Measurements from ENCODE around the gene PTPRF. TPM values are rescaled to one million over a fixed set of nuclear protein-coding genes. Genes with fewer than 3 reads are reported as not detected.
A peak's percentile ranks its signal among the peaks of the same experiment; 100 is the strongest.

Gene PTPRF
- total and polyA plus RNA-seq, 4 donors, result 40.0 to 160 (median 92.1) TPM

- peak; percentile 96 for TF ChIP-seq CTCF (IDR thresholded peaks at IDR 0.05; ENCODE audit: control extremely low read depth, extremely low read depth)
- peaks cover 0 to 17% (median 0%) of the 10 kb centered on the region in 5 donors for H3K4me1 ChIP-seq (ENCODE audit: control insufficient read depth in 5 of 5, insufficient read depth in 5 of 5, low read length in 5 of 5)
- no peak overlapping the region for H3K27ac ChIP-seq (ENCODE audit: low read depth in 1 of 2, low read length in 1 of 2)
- H3K27me3 ChIP-seq (ENCODE audit: control insufficient read depth in 3 of 3, insufficient read depth in 3 of 3, low read length in 2 of 3), result no peaks in the 10 kb centered on the region
- no peaks in the 10 kb centered on the region for H3K9me3 ChIP-seq (ENCODE audit: control insufficient read depth in 4 of 4, insufficient read depth in 3 of 4, low read length in 3 of 4)
- H3K36me3 ChIP-seq (ENCODE audit: control insufficient read depth in 4 of 4, insufficient read depth in 4 of 4, low read length in 4 of 4), result no peaks in the 10 kb centered on the region
- 18 to 43% methylated on average over 11 of the region's 11 CpGs for WGBS, 2 donors
- H3K4me3 ChIP-seq, result no peak overlapping the region
- no peak overlapping the region for H3K9ac ChIP-seq (ENCODE audit: insufficient read depth in 1 of 2, low read length in 2 of 2)
- DNase-seq (peak; percentile 82 to 86 (median 85)), ATAC-seq (ENCODE audit: insufficient read depth, low FRiP score) (peak; percentile 44)
Observed at GRCh38 chr1:43529206-43529731, 1.4 kb upstream of the PTPRF start.

- H3K9ac ChIP-seq (ENCODE audit: insufficient read depth in 1 of 2, low read length in 2 of 2), result peak overlapping the region in 1 of 2 donors; percentile 49
- H3K9me3 ChIP-seq (ENCODE audit: control insufficient read depth in 4 of 4, insufficient read depth in 3 of 4, low read length in 3 of 4), result no peaks in the 10 kb centered on the region
- peak overlapping the region in 1 of 2 donors; percentile 54 for H3K27ac ChIP-seq (ENCODE audit: low read depth in 1 of 2, low read length in 1 of 2)
- WGBS, 2 donors, result 1% methylated on average over 51 to 100 of the region's 102 CpGs
- peak overlapping the region; percentile 54 for H3K4me3 ChIP-seq
- peaks cover 0 to 23% (median 0%) of the 10 kb centered on the region in 5 donors for H3K4me1 ChIP-seq (ENCODE audit: control insufficient read depth in 5 of 5, insufficient read depth in 5 of 5, low read length in 5 of 5)
- H3K27me3 ChIP-seq (ENCODE audit: control insufficient read depth in 3 of 3, insufficient read depth in 3 of 3, low read length in 2 of 3), result no peaks in the 10 kb centered on the region
- DNase-seq (peak; percentile 29 to 60 (median 54)), ATAC-seq (ENCODE audit: insufficient read depth, low FRiP score) (peak; percentile 40)
- no peaks in the 10 kb centered on the region for H3K36me3 ChIP-seq (ENCODE audit: control insufficient read depth in 4 of 4, insufficient read depth in 4 of 4, low read length in 4 of 4)
- no peak for TF ChIP-seq CTCF (IDR thresholded peaks at IDR 0.05; ENCODE audit: control extremely low read depth, extremely low read depth)
Observed at GRCh38 chr1:43531107-43531905, 623 bp downstream of the PTPRF start.

GRCh38 chr1:43531906-43532584 lies 1.4 kb downstream of the PTPRF start:
- Histone ChIP-seq H3K9ac (ENCODE audit: insufficient read depth in 1 of 2, low read length in 2 of 2) (peak overlapping the region in 1 of 2 donors; percentile 49), H3K4me1 (ENCODE audit: control insufficient read depth in 5 of 5, insufficient read depth in 5 of 5, low read length in 5 of 5) (peaks cover 0 to 29% (median 4%) of the 10 kb centered on the region in 5 donors)

More at GRCh38 chr1:43531906-43532584, 1.4 kb downstream of the PTPRF start:
- Histone ChIP-seq H3K9me3 (ENCODE audit: control insufficient read depth in 4 of 4, insufficient read depth in 3 of 4, low read length in 3 of 4) (no peaks in the 10 kb centered on the region), H3K27ac (ENCODE audit: low read depth in 1 of 2, low read length in 1 of 2) (peak overlapping the region in 1 of 2 donors; percentile 54), H3K4me3 (peak overlapping the region; percentile 54), H3K36me3 (ENCODE audit: control insufficient read depth in 4 of 4, insufficient read depth in 4 of 4, low read length in 4 of 4) (no peaks in the 10 kb centered on the region), H3K27me3 (ENCODE audit: control insufficient read depth in 3 of 3, insufficient read depth in 3 of 3, low read length in 2 of 3) (no peaks in the 10 kb centered on the region)
- no peak for TF ChIP-seq CTCF (IDR thresholded peaks at IDR 0.05; ENCODE audit: control extremely low read depth, extremely low read depth)
- peak; percentile 28 to 57 (median 51) for DNase-seq
- WGBS, 2 donors, result 39 to 50% methylated on average over 15 of the region's 15 CpGs
- no peak for ATAC-seq (ENCODE audit: insufficient read depth, low FRiP score)
